ENCODE data around the gene ZFYVE9. TPM values are rescaled to one million over a fixed set of nuclear protein-coding genes. Genes with fewer than 3 reads are reported as not detected.

Gene ZFYVE9
- total RNA-seq, 1 experiment from 2014 or later = 14.2 TPM

DNA sequence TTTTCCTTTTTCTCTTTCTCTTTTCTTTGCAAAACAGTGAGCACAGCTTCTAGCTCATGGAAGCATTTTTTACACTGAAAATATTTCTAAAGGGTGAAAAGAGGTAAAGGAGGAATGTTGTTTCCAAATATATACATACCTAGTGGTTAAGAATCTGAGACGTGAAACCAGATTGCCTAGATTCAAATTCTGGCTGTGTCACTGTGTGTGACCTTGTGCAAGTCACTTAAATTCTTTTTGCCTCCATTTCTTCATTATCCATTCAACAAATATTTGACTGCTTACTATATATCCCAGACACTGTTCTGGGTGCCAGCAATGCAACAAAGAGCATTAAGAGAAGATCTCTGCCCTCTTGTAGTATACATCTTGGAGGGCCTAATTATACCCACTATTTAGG is 53.3 kb downstream of the ZFYVE9 start:
- Histone ChIP-seq H2AFZ (ENCODE audit: low read depth, low read length, poor library complexity, severe bottlenecking) (no peak overlapping the region), H3K27me3 (ENCODE audit: insufficient read depth, low read length) (no peaks in the 10 kb centered on the region), H3K4me3 (replicated peaks in 1 of 2; ENCODE audit: low read depth in 1 of 2, low read length in 2 of 2) (no peak overlapping the region), H3K4me2 (ENCODE audit: low read length) (no peak overlapping the region), H3K9me3 (ENCODE audit: control insufficient read depth in 1 of 2, insufficient read depth in 1 of 2, low read depth in 1 of 2, low read length in 2 of 2) (no peaks in the 10 kb centered on the region), H4K20me1 (ENCODE audit: insufficient read depth) (no peaks in the 10 kb centered on the region), H3K9ac (ENCODE audit: low read length) (no peak overlapping the region), H3K4me1 (ENCODE audit: control insufficient read depth in 1 of 2, insufficient read depth in 2 of 2, low read length in 2 of 2) (no peaks in the 10 kb centered on the region), H3K36me3 (ENCODE audit: control insufficient read depth in 1 of 2, insufficient read depth in 2 of 2, low read length in 2 of 2) (no peaks in the 10 kb centered on the region), H3K79me2 (ENCODE audit: insufficient read depth, low read length) (peaks cover 3% of the 10 kb centered on the region; the same call in 1 of the 2 replicates), H3K27ac (ENCODE audit: low read depth, low read length) (no peak overlapping the region), H3K9me2 (ENCODE audit: insufficient read depth) (no peaks in the 10 kb centered on the region)
- no TSS peak for BruUV-seq (replicated peaks)
- intact Hi-C loops (cut with micrococcal nuclease) = no loop called here
- ChIA-PET POLR2A (no interaction called here), CTCF (no interaction called here), RAD21 (ENCODE audit: low non-redundant PET in 1 of 2, low total read pairs in 2 of 2, uncharacterized antibody in 2 of 2, unreplicated experiment in 2 of 2) (no interaction called here)
- DNase-seq (ENCODE audit: low read depth, low spot score) (no peak), ATAC-seq (no peak)
- TF ChIP-seq EGR1 (IDR thresholded peaks at IDR 0.05; ENCODE audit: low read depth) = no peak
- no peak for TF ChIP-seq EZH2 (IDR thresholded peaks at IDR 0.05)
- TF ChIP-seq FOSL1 (IDR thresholded peaks at IDR 0.05; ENCODE audit: low read depth) = no peak
- TF ChIP-seq CEBPB (IDR thresholded peaks at IDR 0.05; ENCODE audit: low read depth) = no peak
- no peak for TF ChIP-seq POLR2A (IDR thresholded peaks at IDR 0.05; ENCODE audit: borderline replicate concordance, extremely low read depth, insufficient read depth, insufficient read length)
- TF ChIP-seq YY1 (IDR thresholded peaks at IDR 0.05; ENCODE audit: extremely low read depth, insufficient replicate concordance, low read depth, low read length) = no peak
- no peak for TF ChIP-seq SIN3A (IDR thresholded peaks at IDR 0.05; ENCODE audit: low read depth)
- TF ChIP-seq TCF7L2 (IDR thresholded peaks at IDR 0.05; ENCODE audit: borderline replicate concordance, extremely low read depth, insufficient read depth, insufficient read length) = no peak
- TF ChIP-seq, protein P1, sequence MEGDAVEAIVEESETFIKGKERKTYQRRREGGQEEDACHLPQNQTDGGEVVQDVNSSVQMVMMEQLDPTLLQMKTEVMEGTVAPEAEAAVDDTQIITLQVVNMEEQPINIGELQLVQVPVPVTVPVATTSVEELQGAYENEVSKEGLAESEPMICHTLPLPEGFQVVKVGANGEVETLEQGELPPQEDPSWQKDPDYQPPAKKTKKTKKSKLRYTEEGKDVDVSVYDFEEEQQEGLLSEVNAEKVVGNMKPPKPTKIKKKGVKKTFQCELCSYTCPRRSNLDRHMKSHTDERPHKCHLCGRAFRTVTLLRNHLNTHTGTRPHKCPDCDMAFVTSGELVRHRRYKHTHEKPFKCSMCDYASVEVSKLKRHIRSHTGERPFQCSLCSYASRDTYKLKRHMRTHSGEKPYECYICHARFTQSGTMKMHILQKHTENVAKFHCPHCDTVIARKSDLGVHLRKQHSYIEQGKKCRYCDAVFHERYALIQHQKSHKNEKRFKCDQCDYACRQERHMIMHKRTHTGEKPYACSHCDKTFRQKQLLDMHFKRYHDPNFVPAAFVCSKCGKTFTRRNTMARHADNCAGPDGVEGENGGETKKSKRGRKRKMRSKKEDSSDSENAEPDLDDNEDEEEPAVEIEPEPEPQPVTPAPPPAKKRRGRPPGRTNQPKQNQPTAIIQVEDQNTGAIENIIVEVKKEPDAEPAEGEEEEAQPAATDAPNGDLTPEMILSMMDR (IDR thresholded peaks at IDR 0.05 in 2 of 3, conservative IDR thresholded peaks at IDR 0.05 in 1 of 3; ENCODE audit: borderline replicate concordance in 1 of 3, insufficient read depth in 1 of 3, low read depth in 2 of 3, low read length in 2 of 3) = no peak
- TF ChIP-seq ZNF274 (IDR thresholded peaks at IDR 0.05; ENCODE audit: low read depth, low read length) = no peak
- no peak for TF ChIP-seq SRF (IDR thresholded peaks at IDR 0.05; ENCODE audit: low read depth)
- TF ChIP-seq, protein P2, sequence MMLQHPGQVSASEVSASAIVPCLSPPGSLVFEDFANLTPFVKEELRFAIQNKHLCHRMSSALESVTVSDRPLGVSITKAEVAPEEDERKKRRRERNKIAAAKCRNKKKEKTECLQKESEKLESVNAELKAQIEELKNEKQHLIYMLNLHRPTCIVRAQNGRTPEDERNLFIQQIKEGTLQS (IDR thresholded peaks at IDR 0.05) = no peak
- TF ChIP-seq, protein P3, sequence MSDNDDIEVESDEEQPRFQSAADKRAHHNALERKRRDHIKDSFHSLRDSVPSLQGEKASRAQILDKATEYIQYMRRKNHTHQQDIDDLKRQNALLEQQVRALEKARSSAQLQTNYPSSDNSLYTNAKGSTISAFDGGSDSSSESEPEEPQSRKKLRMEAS (IDR thresholded peaks at IDR 0.05) = no peak
- TF ChIP-seq CBX3 (IDR thresholded peaks at IDR 0.05; ENCODE audit: low read depth) = no peak
- TF ChIP-seq RAD21 (IDR thresholded peaks at IDR 0.05; ENCODE audit: low read depth) = no peak
- TF ChIP-seq ELF1 (IDR thresholded peaks at IDR 0.05; ENCODE audit: borderline replicate concordance, low read depth) = no peak
- no peak for TF ChIP-seq EZH2phosphoT487 (IDR thresholded peaks at IDR 0.05; ENCODE audit: borderline replicate concordance)
- TF ChIP-seq POLR2AphosphoS5 (IDR thresholded peaks at IDR 0.05; ENCODE audit: low read depth, low read length) = no peak
- TF ChIP-seq, protein P4, sequence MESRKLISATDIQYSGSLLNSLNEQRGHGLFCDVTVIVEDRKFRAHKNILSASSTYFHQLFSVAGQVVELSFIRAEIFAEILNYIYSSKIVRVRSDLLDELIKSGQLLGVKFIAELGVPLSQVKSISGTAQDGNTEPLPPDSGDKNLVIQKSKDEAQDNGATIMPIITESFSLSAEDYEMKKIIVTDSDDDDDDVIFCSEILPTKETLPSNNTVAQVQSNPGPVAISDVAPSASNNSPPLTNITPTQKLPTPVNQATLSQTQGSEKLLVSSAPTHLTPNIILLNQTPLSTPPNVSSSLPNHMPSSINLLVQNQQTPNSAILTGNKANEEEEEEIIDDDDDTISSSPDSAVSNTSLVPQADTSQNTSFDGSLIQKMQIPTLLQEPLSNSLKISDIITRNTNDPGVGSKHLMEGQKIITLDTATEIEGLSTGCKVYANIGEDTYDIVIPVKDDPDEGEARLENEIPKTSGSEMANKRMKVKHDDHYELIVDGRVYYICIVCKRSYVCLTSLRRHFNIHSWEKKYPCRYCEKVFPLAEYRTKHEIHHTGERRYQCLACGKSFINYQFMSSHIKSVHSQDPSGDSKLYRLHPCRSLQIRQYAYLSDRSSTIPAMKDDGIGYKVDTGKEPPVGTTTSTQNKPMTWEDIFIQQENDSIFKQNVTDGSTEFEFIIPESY (IDR thresholded peaks at IDR 0.05; ENCODE audit: extremely low read depth, insufficient replicate concordance, low read length) = no peak
- no peak for TF ChIP-seq SP1 (IDR thresholded peaks at IDR 0.05; ENCODE audit: low read depth)

Measured in HCT116 (cell line).